Neural progenitor cell (in vitro differentiated cells): ENCODE data around the gene SLC49A4. TPM values are rescaled to one million over a fixed set of nuclear protein-coding genes. Genes with fewer than 3 reads are reported as not detected.

Experiments used
- DNase-seq: peaks from one replicate; pipeline ENCODE4 v3.0.0-alpha.2; 2016; ENCODE audit warnings: low spot score
- H2AFZ ChIP-seq: fragments of 200-600 bp; sonication (generic); replicated peaks from 2 replicates; pipeline ENCODE4 v1.6.1; 2016; ENCODE audit warnings: antibody characterized with exemption
- H3F3A ChIP-seq: fragments of 200-600 bp; sonication (generic); 2 replicates; pipeline ENCODE4 v1.6.1; 2016; ENCODE audit warnings: antibody characterized with exemption, low read depth
- H3K27ac ChIP-seq: fragments of 200-600 bp; sonication (generic); 2 replicates; pipeline ENCODE4 v1.5.1; 2016; ENCODE audit warnings: mild to moderate bottlenecking
- H3K27me3 ChIP-seq: fragments of 200-600 bp; sonication (generic); 2 replicates; pipeline ENCODE4 v1.6.1; 2016; ENCODE audit warnings: mild to moderate bottlenecking, moderate library complexity
- H3K36me3 ChIP-seq: fragments of 200-600 bp; sonication (generic); 2 replicates; pipeline ENCODE4 v1.5.1; 2016
- H3K4me1 ChIP-seq: fragments of 200-600 bp; sonication (generic); 2 replicates; pipeline ENCODE4 v1.6.1; 2016; ENCODE audit warnings: mixed run types
- H3K4me2 ChIP-seq: fragments of 200-600 bp; sonication (generic); 2 replicates; pipeline ENCODE4 v1.6.1; 2016
- H3K4me3 ChIP-seq: fragments of 200-600 bp; sonication (generic); 2 replicates; pipeline ENCODE4 v1.5.1; 2016
- H3K79me2 ChIP-seq: fragments of 200-600 bp; sonication (generic); 2 replicates; pipeline ENCODE4 v1.6.1; 2016; ENCODE audit warnings: low read depth
- H3K9ac ChIP-seq: fragments of 200-600 bp; sonication (generic); 2 replicates; pipeline ENCODE4 v1.6.1; 2016
- H3K9me3 ChIP-seq: fragments of 200-600 bp; sonication (generic); 2 replicates; pipeline ENCODE4 v1.5.1; 2016; ENCODE audit warnings: low read depth
- H4K20me1 ChIP-seq: fragments of 200-600 bp; sonication (generic); 2 replicates; pipeline ENCODE4 v1.6.1; 2016; ENCODE audit warnings: low read depth
- H3K27ac Mint-ChIP-seq: 3 replicates; pipeline ENCODE4 v1.8.0; 2021; ENCODE audit warnings: mixed read lengths
- H3K27me3 Mint-ChIP-seq: 2 replicates; pipeline ENCODE4 v1.8.0; 2022; ENCODE audit warnings: low read depth, mild to moderate bottlenecking, inconsistent platforms, moderate library complexity, mixed read lengths; ENCODE audit not compliant: insufficient read depth
- H3K36me3 Mint-ChIP-seq: 3 replicates; pipeline ENCODE4 v1.8.0; 2021; ENCODE audit warnings: mixed read lengths
- H3K4me1 Mint-ChIP-seq: 3 replicates; pipeline ENCODE4 v1.8.0; 2021; ENCODE audit warnings: mixed read lengths
- H3K4me3 Mint-ChIP-seq: 3 replicates; pipeline ENCODE4 v1.8.0; 2021; ENCODE audit warnings: mild to moderate bottlenecking, moderate library complexity, mixed read lengths
- H3K9me3 Mint-ChIP-seq: 3 replicates; pipeline ENCODE4 v1.8.0; 2020; ENCODE audit warnings: mixed read lengths
- EZH2 ChIP-seq: fragments of 200-600 bp; sonication (generic); IDR thresholded peaks from 2 replicates; pipeline ENCODE4 v1.6.1; 2017; ENCODE audit warnings: antibody characterized with exemption, mild to moderate bottlenecking, moderate library complexity
- EZH2phosphoT487 ChIP-seq: fragments of 200-600 bp; sonication (generic); IDR thresholded peaks from 2 replicates; pipeline ENCODE4 v1.6.1; 2017; ENCODE audit warnings: antibody characterized with exemption
- total RNA-seq: library from RNA; depleted of rRNA; stranded (reverse); fragments of >200 nt; gene quantifications from 2 replicates; pipeline ENCODE4 v1.2.3, GENCODE V29; 2015; ENCODE audit warnings: low replicate concordance
- TF ChIP-seq, protein P1 (sequence below): fragments of 200-600 bp; sonication (generic); IDR thresholded peaks from 2 replicates; pipeline ENCODE4 v1.5.1; 2017; ENCODE audit warnings: antibody characterized with exemption, mild to moderate bottlenecking

SLC49A4 gene
- total RNA-seq, 1 donor from 2014 or later, result 21.6 TPM

- no peak overlapping the region for H3K4me2 ChIP-seq
- H4K20me1 ChIP-seq, result no peaks in the 10 kb centered on the region
- no peak for DNase-seq
- H3K27ac ChIP-seq, result no peak overlapping the region
- H3K36me3 ChIP-seq, result peaks cover 6% of the 10 kb centered on the region
- Mint-ChIP-seq H3K36me3 (peaks cover 15% of the 10 kb centered on the region), H3K27me3 (no peaks in the 10 kb centered on the region), H3K27ac (no peak overlapping the region), H3K9me3 (no peaks in the 10 kb centered on the region), H3K4me3 (no peak overlapping the region), H3K4me1 (no peaks in the 10 kb centered on the region)
- H3K4me3 ChIP-seq, result no peak overlapping the region
- no peaks in the 10 kb centered on the region for H3K79me2 ChIP-seq
- no peaks in the 10 kb centered on the region for H3F3A ChIP-seq
- H2AFZ ChIP-seq, result no peak overlapping the region
- H3K9ac ChIP-seq, result no peak overlapping the region
- H3K27me3 ChIP-seq, result no peaks in the 10 kb centered on the region
- H3K9me3 ChIP-seq, result no peaks in the 10 kb centered on the region
- H3K4me1 ChIP-seq, result no peaks in the 10 kb centered on the region
- no peak for TF ChIP-seq EZH2phosphoT487
- TF ChIP-seq, protein P1, sequence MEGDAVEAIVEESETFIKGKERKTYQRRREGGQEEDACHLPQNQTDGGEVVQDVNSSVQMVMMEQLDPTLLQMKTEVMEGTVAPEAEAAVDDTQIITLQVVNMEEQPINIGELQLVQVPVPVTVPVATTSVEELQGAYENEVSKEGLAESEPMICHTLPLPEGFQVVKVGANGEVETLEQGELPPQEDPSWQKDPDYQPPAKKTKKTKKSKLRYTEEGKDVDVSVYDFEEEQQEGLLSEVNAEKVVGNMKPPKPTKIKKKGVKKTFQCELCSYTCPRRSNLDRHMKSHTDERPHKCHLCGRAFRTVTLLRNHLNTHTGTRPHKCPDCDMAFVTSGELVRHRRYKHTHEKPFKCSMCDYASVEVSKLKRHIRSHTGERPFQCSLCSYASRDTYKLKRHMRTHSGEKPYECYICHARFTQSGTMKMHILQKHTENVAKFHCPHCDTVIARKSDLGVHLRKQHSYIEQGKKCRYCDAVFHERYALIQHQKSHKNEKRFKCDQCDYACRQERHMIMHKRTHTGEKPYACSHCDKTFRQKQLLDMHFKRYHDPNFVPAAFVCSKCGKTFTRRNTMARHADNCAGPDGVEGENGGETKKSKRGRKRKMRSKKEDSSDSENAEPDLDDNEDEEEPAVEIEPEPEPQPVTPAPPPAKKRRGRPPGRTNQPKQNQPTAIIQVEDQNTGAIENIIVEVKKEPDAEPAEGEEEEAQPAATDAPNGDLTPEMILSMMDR, result no peak
- no peak for TF ChIP-seq EZH2
Measured at GRCh38 chr3:122825460-122825859, 30.6 kb downstream of the SLC49A4 start.

DNA sequence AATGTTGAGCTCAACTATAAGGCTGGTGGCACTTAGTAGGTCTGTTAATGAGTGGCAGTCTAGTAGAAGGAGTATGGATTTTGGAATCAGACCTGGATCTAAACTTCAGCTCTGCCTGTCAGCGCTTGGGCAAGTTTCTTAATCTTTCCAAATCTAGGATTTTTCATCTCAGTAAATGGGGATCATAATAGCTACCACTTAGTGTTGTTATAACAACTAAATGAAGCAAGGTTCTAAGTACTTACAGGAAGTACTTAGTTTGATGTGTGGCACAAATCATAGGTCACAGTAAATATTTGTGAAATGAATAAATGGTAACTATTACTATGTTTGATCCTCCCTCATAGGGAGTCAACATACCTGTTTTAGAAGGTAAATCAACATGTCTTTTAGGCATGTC lies 31.4 kb downstream of the SLC49A4 start:
- Histone ChIP-seq H3K9me3 (no peaks in the 10 kb centered on the region), H3K36me3 (peaks cover 6% of the 10 kb centered on the region), H3K79me2 (no peaks in the 10 kb centered on the region), H3K27me3 (no peaks in the 10 kb centered on the region), H3K4me3 (no peak overlapping the region), H3K9ac (no peak overlapping the region), H2AFZ (no peak overlapping the region), H4K20me1 (no peaks in the 10 kb centered on the region), H3K4me1 (no peaks in the 10 kb centered on the region), H3F3A (no peaks in the 10 kb centered on the region), H3K27ac (no peak overlapping the region), H3K4me2 (no peak overlapping the region)
- no peak overlapping the region for H3K4me3 Mint-ChIP-seq
- DNase-seq, result no peak
- no peaks in the 10 kb centered on the region for H3K27me3 Mint-ChIP-seq
- TF ChIP-seq EZH2 (no peak), EZH2phosphoT487 (no peak)
- TF ChIP-seq, protein P1, result no peak
- peaks cover 15% of the 10 kb centered on the region for H3K36me3 Mint-ChIP-seq
- no peaks in the 10 kb centered on the region for H3K4me1 Mint-ChIP-seq
- no peak overlapping the region for H3K27ac Mint-ChIP-seq
- no peaks in the 10 kb centered on the region for H3K9me3 Mint-ChIP-seq

GRCh38 chr3:122828281-122828680 lies 33.4 kb downstream of the SLC49A4 start:
- no peak overlapping the region for H3K4me3 Mint-ChIP-seq
- Histone ChIP-seq H2AFZ (no peak overlapping the region), H3K9ac (no peak overlapping the region), H3K4me2 (no peak overlapping the region), H4K20me1 (no peaks in the 10 kb centered on the region), H3K79me2 (no peaks in the 10 kb centered on the region), H3K9me3 (no peaks in the 10 kb centered on the region), H3F3A (no peaks in the 10 kb centered on the region), H3K4me3 (no peak overlapping the region), H3K27ac (no peak overlapping the region), H3K27me3 (no peaks in the 10 kb centered on the region), H3K4me1 (no peaks in the 10 kb centered on the region), H3K36me3 (peaks cover 6% of the 10 kb centered on the region)
- H3K27me3 Mint-ChIP-seq, result no peaks in the 10 kb centered on the region
- DNase-seq, result no peak
- no peak for TF ChIP-seq EZH2
- TF ChIP-seq, protein P1, result no peak
- TF ChIP-seq EZH2phosphoT487, result no peak
- no peak overlapping the region for H3K27ac Mint-ChIP-seq
- peaks cover 16% of the 10 kb centered on the region for H3K36me3 Mint-ChIP-seq
- H3K9me3 Mint-ChIP-seq, result no peaks in the 10 kb centered on the region
- H3K4me1 Mint-ChIP-seq, result no peaks in the 10 kb centered on the region
